DMS53 (cell line): Measurements from ENCODE around the gene ARMCX6.
A peak's percentile ranks its signal among the peaks of the same experiment; 100 is the strongest.
"Not testable (repeated sequence)": the region's sequence is repeated elsewhere in the genome, so short reads cannot be mapped to it uniquely, and the experiment has no call there.

Experiments used
- DNase-seq: peaks from one replicate; lab custom pipeline; 2025; lab: John Stamatoyannopoulos, UW

ARMCX6 gene

GRCh38 chrX:101617211-101618191, at the start of gene ARMCX6:
TSS of gene ARMCX6 (minus strand) at chrX:101618000. CDS start at chrX:101616620, 1,380 bp downstream.
- peak; percentile 79 for DNase-seq

GRCh38 chrX:101659601-101660063, 41.8 kb upstream of the ARMCX6 start, which contains the start of gene ARMCX2:
TSS of gene ARMCX2 (minus strand) at chrX:101659850. CDS start at chrX:101657588, 2,262 bp downstream.
- peak; percentile 78 for DNase-seq

GRCh38 chrX:101658661-101659491, 41.1 kb upstream of the ARMCX6 start:
- peak; percentile 71 for DNase-seq

- no peak for DNase-seq
Measured at GRCh38 chrX:101657495-101657894, 39.7 kb upstream of the ARMCX6 start.

- no peak for DNase-seq
Measured at GRCh38 chrX:101656817-101657216, 39.0 kb upstream of the ARMCX6 start.

- DNase-seq: no peak
Measured at GRCh38 chrX:101655534-101655933, 37.7 kb upstream of the ARMCX6 start.

GRCh38 chrX:101647716-101648115, 29.9 kb upstream of the ARMCX6 start:
- not testable (repeated sequence) for DNase-seq

- DNase-seq: no peak
Measured at GRCh38 chrX:101642093-101642492, 24.3 kb upstream of the ARMCX6 start.

GRCh38 chrX:101639583-101639982, 21.8 kb upstream of the ARMCX6 start:
- no peak for DNase-seq

GRCh38 chrX:101619364-101619763, 1.6 kb upstream of the ARMCX6 start:
- DNase-seq: peak; percentile 87

GRCh38 chrX:101605728-101606127, 12.1 kb downstream of the ARMCX6 start:
- no peak for DNase-seq

- DNase-seq: no peak
Measured at GRCh38 chrX:101605146-101605545, 12.7 kb downstream of the ARMCX6 start.

GRCh38 chrX:101602077-101602476, 15.7 kb downstream of the ARMCX6 start:
- no peak for DNase-seq

- DNase-seq: not testable (repeated sequence)
Measured at GRCh38 chrX:101599592-101599991, 18.2 kb downstream of the ARMCX6 start.

- DNase-seq: peak; percentile 73
Measured at GRCh38 chrX:101595739-101596419, 21.9 kb downstream of the ARMCX6 start.
